ENCODE measurements around the gene C19orf47. TPM values are rescaled to one million over a fixed set of nuclear protein-coding genes. Genes with fewer than 3 reads are reported as not detected.
A peak's percentile ranks its signal among the peaks of the same experiment; 100 is the strongest.

C19orf47 gene
- polyA plus RNA-seq, 3 donors = 7.6 to 10.2 (median 8.0) TPM

GRCh38 chr19:40357640-40358039 lies 9.4 kb upstream of the C19orf47 start:
- no peaks in the 10 kb centered on the region for H3K36me3 ChIP-seq (replicated peaks in 1 of 2; ENCODE audit: control insufficient read depth in 1 of 2, insufficient read depth in 2 of 2, low read length in 2 of 2)
- H3K27ac ChIP-seq (ENCODE audit: low read depth in 1 of 2, low read length in 2 of 2) = peak overlapping the region; percentile 58 to 70
- intact Hi-C loops (cut with micrococcal nuclease) = no loop called here
- H3K36me3 Mint-ChIP-seq = peaks cover 13 to 35% of the 10 kb centered on the region in 2 donors
- H3K4me3 ChIP-seq (replicated peaks in 1 of 3; ENCODE audit: low read depth in 2 of 3, low read length in 3 of 3) = no peak overlapping the region
- no peak overlapping the region for H3K9ac ChIP-seq (ENCODE audit: insufficient read depth, low read length, poor library complexity, severe bottlenecking)
- H3K27me3 ChIP-seq (ENCODE audit: control insufficient read depth in 2 of 2, insufficient read depth in 2 of 2, low read length in 2 of 2) = no peaks in the 10 kb centered on the region
- peaks cover 69% of the 10 kb centered on the region for H3K4me1 Mint-ChIP-seq
- H3K27ac Mint-ChIP-seq = peak overlapping the region; percentile 92 to 98 (median 98)
- no peak for TF ChIP-seq CTCF (IDR thresholded peaks at IDR 0.05)
- H3K4me3 Mint-ChIP-seq = peak overlapping the region in 1 of 2 donors; percentile 9
- H3K9me3 Mint-ChIP-seq = peaks cover 0 to 4% (median 0%) of the 10 kb centered on the region in 7 donors
- no peak overlapping the region for H2AFZ ChIP-seq (ENCODE audit: insufficient read depth, low read depth, low read length, poor library complexity, severe bottlenecking)
- H3K27me3 Mint-ChIP-seq (ENCODE audit: low read depth in 3 of 3) = peaks cover 0 to 3% (median 1%) of the 10 kb centered on the region in 3 donors
- H3K9me3 ChIP-seq (replicated peaks in 1 of 2; ENCODE audit: control insufficient read depth in 1 of 2, insufficient read depth in 1 of 2, low read length in 2 of 2) = no peaks in the 10 kb centered on the region
- H3K79me2 ChIP-seq (ENCODE audit: insufficient read depth, low read length) = peaks cover 34% of the 10 kb centered on the region
- H3K4me2 ChIP-seq (replicated peaks; ENCODE audit: extremely low read depth, low read length, poor library complexity, severe bottlenecking) = no peak overlapping the region
- WGBS (ENCODE audit: insufficient coverage) = no CpG with 5 or more reads among the region's 3 CpGs
- H4K20me1 ChIP-seq (ENCODE audit: insufficient read depth, low read length) = no peaks in the 10 kb centered on the region
- H3K4me1 ChIP-seq (ENCODE audit: control insufficient read depth in 1 of 2, insufficient read depth in 2 of 2, low read length in 2 of 2) = peaks cover 70 to 72% of the 10 kb centered on the region in 2 donors
- DNase-seq = no peak

DNA sequence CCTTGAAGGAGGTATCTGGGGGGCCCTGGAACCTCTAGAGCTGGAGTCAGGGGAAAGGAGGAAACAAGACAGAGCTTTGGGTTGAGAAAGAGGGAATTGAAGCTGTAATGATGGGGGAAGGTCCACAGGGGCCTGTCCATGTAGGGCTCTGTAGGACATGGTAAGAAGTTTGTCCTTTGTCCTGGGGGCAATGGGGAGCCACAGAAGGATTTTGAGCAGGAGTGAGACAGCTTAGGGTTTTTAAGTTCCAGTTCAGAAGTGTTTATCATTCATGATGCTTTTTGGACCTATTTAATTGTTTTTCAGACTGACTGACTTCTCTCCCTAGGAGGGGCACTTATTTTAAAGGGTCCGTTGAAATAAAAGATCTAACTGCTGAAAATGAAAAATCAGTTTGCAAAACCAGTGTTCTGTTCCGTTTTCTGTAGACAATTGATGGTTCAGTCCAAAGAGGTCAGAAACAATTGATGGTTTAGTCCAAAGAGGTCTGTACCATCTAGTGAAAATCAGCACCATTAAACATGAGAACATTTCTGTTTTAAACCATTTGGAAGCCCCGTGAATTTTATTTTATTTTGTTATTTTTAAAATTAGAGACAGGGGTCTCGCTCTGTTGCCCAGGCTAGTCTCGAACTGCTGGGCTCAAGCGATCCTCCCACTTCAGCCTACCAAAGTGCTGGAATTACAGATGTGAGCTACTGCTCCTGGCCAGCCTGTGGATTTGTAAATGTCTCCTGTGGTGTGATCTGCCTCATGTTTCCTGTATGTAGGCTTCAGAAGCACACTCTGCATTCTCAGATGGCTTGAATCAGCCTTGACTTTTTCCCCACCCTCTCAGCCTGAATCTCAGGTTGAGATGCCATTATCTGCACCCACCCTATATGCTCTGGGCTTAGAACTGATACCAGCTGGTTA lies 8.7 kb upstream of the C19orf47 start:
- Histone ChIP-seq H3K9me3 (replicated peaks in 1 of 2; ENCODE audit: control insufficient read depth in 1 of 2, insufficient read depth in 1 of 2, low read length in 2 of 2) (no peaks in the 10 kb centered on the region), H2AFZ (ENCODE audit: insufficient read depth, low read depth, low read length, poor library complexity, severe bottlenecking) (no peak overlapping the region), H3K79me2 (ENCODE audit: insufficient read depth, low read length) (peaks cover 29% of the 10 kb centered on the region), H3K4me3 (replicated peaks in 1 of 3; ENCODE audit: low read depth in 2 of 3, low read length in 3 of 3) (no peak overlapping the region), H3K36me3 (replicated peaks in 1 of 2; ENCODE audit: control insufficient read depth in 1 of 2, insufficient read depth in 2 of 2, low read length in 2 of 2) (no peaks in the 10 kb centered on the region), H3K4me1 (ENCODE audit: control insufficient read depth in 1 of 2, insufficient read depth in 2 of 2, low read length in 2 of 2) (peaks cover 63 to 65% of the 10 kb centered on the region in 2 donors), H3K27ac (ENCODE audit: low read depth in 1 of 2, low read length in 2 of 2) (no peak overlapping the region), H4K20me1 (ENCODE audit: insufficient read depth, low read length) (no peaks in the 10 kb centered on the region), H3K4me2 (replicated peaks; ENCODE audit: extremely low read depth, low read length, poor library complexity, severe bottlenecking) (no peak overlapping the region), H3K27me3 (ENCODE audit: control insufficient read depth in 2 of 2, insufficient read depth in 2 of 2, low read length in 2 of 2) (no peaks in the 10 kb centered on the region), H3K9ac (ENCODE audit: insufficient read depth, low read length, poor library complexity, severe bottlenecking) (no peak overlapping the region)
- Mint-ChIP-seq H3K36me3 (peaks cover 13 to 34% of the 10 kb centered on the region in 2 donors), H3K4me3 (no peak overlapping the region), H3K27me3 (ENCODE audit: low read depth in 3 of 3) (peaks cover 0 to 3% (median 1%) of the 10 kb centered on the region in 3 donors), H3K4me1 (peaks cover 63% of the 10 kb centered on the region), H3K9me3 (peaks cover 0 to 4% (median 0%) of the 10 kb centered on the region in 7 donors), H3K27ac (peak overlapping the region; percentile 3 to 98 (median 74))
- no peak for TF ChIP-seq CTCF (IDR thresholded peaks at IDR 0.05)
- no peak for DNase-seq
- WGBS (ENCODE audit: insufficient coverage) = 100% methylated on average over 1 of the region's 6 CpGs
- intact Hi-C loops (cut with micrococcal nuclease) = no loop called here

Data from CD14-positive monocyte (primary cell).